Fibroblast of skin of back (primary cell): ENCODE measurements around the gene NSUN4.
A peak's percentile ranks its signal among the peaks of the same experiment; 100 is the strongest.
"Not testable (repeated sequence)": the region's sequence is repeated elsewhere in the genome, so short reads cannot be mapped to it uniquely, and the experiment has no call there.

Experiments
- DNase-seq: peaks from one replicate; pipeline ENCODE4 v3.0.0-alpha.2; 2013

Gene NSUN4

DNA sequence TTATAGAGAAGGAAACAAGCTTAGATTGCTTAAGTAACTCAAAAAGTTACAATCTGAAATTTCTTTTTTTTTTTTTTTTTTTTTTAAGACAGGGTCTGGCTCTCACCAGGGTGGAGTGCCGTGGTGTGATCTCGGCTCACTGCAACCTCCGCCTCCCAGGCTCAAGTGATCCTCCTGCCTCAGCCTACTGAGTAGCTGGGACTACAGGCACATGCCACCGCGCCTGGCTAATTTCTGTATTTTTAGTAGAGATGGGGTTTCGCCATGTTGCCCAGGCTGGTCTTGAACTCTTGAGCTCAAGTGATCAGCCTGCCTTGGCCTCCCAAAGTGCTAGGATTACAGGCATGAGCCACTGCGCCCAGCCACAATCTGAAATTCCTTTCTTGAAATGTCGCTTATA, 27.1 kb downstream of the NSUN4 start:
- DNase-seq = not testable (repeated sequence)

GRCh38 chr1:46368791-46369190, 28.2 kb downstream of the NSUN4 start:
- DNase-seq = no peak

- no peak for DNase-seq
Measured at GRCh38 chr1:46369542-46370213, 29.1 kb downstream of the NSUN4 start.

GRCh38 chr1:46370214-46370633, 29.6 kb downstream of the NSUN4 start:
- no peak for DNase-seq

- no peak for DNase-seq
Measured at GRCh38 chr1:46372431-46372830, 31.8 kb downstream of the NSUN4 start.

DNA sequence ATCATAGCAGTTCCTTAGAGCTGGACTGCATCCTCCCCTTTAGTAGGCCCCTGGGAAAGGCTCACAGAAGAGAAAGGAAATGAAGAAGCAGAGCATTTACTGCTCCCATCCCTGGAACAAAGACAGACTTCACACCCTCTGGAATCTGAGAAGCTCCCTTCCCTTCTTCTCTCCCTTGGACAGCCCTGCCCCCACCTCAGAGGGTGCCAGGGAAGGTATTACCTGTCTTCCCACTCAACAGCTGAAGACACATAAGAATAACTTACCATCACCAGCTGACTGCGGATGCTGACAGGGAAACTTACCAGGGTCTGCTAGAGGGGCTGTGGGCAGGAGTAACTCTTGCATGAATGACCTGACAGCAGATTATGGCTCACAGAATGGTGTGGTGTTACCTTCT, 39.4 kb downstream of the NSUN4 start:
- no peak for DNase-seq

GRCh38 chr1:46380508-46380907, 39.9 kb downstream of the NSUN4 start:
- no peak for DNase-seq

GRCh38 chr1:46393510-46393909, 52.9 kb downstream of the NSUN4 start:
- DNase-seq = no peak

DNA sequence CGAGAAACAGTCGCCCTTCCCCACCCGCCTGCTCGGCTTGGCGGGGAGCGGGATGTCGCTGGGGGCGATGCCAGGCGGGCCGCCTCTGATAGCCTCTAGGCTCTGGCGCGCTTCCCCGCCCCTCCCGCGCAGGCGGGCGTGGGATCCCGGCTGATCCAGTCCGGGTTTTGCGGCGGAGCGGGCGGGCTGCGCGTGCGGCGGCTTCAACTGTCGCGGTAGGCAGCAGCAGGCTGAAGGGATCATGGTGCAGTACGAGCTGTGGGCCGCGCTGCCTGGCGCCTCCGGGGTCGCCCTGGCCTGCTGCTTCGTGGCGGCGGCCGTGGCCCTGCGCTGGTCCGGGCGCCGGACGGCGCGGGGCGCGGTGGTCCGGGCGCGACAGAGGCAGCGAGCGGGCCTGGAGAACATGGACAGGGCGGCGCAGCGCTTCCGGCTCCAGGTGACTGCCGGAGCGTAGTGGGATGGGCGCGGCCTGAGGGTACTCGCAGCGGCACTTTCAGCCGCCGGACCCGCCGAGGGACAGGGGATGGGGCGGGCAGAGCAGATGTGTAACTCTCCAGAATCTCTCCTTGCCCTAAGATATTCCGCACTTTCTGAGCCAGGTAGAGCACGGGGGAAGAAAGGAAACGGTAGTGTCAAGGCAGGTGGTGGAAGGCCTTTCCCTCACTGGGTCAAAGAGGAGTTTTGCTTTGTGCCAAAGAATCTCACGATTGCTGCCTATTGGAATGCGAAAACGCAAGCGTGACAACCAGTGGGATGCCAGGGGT, 53.7 kb downstream of the NSUN4 start, which contains the start of gene FAAH:
FAAH (plus strand) TSS at position 210 of the 764 bp plus-strand sequence; CDS start at position 242, 32 bp downstream.
- DNase-seq = peak; percentile 58

DNA sequence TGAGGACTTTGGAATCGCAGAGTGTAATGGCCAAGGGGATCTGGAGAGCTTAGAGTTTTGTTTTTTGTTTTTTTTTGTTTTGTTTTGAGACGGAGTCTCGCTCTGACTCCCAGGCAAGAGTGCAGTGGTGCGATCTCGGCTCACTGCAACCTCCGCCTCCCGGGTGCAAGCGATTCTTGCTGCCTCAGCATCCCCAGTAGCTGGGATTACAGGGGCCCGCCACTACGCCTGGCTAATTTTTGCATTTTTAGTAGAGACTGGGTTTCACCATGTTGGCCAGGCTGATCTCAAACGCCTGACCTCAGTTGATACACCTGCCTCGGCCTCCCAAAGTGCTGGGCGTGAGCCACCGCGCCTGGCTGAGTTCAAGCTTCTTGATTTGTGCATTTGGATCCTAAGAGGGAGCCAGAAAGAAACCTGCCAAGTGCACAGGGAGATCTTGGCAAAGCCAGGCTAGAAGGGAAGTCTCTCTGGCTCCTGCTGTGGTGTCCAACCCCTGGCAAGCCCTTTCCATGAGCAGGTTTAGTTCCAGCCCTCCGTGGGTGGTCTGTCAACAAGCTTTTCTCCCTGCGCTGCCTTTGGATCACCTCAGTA, 54.4 kb downstream of the NSUN4 start:
- no peak for DNase-seq

DNA sequence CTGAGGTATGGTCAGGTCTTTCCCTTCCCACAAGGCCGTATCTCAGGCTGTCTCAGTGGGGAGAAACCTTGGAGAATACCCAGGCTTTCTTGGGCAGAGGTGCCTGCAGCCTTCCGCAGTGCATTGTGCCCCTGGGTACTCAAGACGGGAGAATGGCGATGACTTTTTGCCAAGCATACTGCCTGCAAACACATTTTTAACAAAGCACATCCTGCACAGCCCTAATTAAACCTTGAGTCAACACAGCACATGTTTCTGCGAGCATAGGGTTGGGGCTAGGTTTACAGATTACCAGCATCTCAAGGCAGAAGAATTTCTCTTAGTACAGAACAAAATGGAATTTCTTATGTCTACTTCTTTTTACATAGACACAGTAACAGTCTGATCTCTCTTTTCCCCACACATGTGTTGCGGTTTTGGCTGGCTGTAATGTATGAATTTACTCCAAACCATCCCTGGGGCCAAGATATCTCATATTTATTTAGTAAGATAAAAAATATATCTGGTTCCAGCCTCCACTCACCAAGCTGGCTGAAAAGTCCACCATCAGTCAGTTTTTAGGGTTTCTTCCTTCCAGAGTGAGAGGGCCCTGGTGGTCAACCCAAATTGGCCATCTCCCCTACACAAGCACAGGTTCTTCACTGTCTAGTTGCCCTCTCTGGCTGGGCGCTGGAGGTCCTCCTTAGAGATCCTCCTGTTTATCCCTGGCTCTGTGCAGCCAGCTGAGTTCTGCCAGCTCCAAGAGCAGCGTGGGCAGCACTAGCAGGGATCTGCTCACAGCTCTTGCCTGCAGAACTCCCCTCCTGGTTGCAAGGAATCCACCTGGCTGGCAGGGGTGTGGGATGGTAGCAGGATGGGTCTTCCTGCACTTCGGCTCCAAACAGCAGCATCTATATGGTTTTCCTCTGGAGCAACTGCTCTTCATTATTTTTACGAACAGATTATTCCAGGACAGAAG, 56.1 kb downstream of the NSUN4 start:
- no peak for DNase-seq

- no peak for DNase-seq
Measured at GRCh38 chr1:46399307-46399706, 58.7 kb downstream of the NSUN4 start.

DNA sequence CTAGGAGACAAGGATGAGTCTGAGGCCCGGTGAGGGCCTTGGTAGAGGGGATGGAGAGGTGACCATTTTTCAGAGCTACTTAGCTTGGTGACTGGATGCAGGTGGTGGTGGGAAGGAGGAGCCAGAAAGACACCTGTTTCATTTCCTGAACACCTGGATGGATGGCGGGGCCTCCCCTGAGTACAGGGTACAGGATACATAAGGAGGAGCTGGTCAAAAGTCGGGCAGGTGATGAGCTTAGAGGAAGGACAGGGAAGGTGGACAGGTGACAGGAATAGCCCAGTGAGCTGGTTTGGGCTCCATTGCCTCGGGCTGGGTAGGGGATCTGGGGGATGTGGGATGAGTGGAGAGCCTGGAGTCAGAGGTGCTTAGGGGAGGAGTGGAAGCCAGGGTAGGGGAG, 59.8 kb downstream of the NSUN4 start:
- no peak for DNase-seq

DNA sequence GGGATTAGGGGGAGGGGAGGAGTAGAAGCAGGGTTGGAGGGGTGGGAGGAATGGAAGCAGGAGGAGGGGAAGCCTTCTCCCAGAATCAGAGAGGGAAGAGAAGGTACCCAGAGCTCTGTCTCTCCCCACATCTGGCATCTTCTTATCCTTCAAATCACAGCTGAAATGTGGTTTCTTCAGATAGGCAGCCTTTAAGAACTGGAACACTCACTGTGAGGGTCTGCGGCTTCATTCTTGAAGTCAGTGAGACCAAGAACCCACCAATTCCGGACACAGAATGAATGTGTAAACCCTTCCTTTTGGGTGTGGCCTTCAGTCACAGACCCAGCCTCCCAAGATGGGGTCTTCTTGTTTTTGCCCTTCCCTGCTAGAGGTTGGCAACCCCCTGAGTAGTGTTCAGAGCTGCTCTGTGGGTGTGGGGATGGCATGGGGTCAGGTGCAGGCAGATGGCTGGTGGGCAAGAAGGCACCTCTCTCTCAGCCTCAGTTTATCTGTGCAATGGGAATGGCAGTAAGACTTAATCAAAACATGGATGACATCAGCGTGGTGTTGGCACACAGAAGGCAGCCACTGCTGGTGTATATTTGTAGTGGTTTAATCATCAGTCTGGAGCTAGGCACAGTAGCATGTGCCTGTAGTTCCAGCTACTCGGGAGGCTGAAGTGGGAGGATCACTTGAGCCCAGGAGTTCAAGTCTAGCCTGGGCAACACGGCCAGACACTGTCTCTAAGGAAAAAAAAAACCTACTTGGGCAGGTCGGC, 60.7 kb downstream of the NSUN4 start:
- DNase-seq = no peak

GRCh38 chr1:46401964-46402626, 61.5 kb downstream of the NSUN4 start:
- peak; percentile 77 for DNase-seq

DNA sequence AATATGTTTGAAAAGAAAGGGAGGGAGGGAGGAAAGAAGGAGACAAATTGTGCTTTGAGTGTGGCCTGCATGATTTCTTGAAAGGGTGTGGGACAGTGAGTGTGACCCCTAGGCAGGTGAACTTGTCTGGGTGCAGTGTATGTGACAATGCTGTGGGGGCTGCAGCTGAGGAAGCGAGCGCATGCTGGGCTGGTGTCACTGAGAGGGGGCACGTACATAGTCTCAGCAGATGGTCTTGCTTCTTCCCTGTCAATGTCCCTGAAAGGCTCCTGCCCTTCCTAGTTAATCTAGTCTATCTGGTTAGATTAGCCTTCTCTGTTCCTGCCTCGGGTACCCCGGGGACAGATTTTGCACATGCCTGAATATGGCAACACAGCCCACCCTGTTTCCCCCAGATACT, 63.3 kb downstream of the NSUN4 start:
- no peak for DNase-seq

DNA sequence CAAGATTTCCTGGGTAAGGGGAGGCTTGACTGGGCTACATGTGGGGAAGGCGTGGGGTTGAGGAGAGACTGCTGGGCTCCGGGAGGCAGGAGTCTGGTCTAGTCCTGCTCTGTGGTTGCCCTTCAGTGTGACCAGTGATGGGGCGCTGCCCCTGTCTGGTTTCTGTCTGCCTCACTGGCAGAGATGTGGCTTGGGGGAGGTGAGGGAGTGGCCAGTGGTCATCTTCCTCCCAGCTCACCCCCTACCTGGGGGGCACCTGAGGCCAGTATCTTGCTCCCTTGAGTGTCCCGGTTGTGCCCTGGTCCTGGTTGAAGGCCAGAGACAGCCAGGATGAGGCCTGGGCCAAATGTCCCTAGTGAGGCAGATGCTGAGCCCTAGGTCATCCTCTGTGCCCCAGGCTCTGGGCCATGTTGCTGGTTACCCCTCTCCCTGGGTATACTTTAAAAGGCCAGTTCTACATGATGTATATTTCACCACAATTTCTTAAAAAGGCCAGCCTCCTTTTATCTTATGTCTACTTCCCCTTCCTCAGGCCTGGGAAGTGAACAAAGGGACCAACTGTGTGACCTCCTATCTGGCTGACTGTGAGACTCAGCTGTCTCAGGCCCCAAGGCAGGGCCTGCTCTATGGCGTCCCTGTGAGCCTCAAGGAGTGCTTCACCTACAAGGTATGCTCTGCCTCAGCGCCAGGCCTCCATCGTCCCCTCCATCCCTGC, 64.0 kb downstream of the NSUN4 start:
- DNase-seq = no peak

- DNase-seq = no peak
Measured at GRCh38 chr1:46405197-46405555, 64.6 kb downstream of the NSUN4 start.

DNA sequence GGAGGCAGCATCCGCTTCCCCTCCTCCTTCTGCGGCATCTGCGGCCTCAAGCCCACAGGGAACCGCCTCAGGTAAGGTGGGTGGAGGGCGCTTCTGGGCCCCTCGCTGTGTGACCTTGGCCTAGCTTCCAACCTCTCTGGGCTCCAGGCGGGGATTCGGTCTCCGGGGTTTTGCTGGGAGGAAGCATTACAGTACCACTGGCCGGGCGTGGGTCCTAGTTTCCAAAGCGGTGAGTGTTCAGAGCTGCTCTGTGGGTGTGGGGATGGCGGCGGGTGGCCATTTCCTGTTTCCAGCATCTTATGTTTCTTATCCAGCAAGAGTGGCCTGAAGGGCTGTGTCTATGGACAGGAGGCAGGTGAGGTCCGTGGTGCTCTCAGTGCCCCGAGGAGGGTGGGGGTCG, 65.1 kb downstream of the NSUN4 start:
- no peak for DNase-seq

DNA sequence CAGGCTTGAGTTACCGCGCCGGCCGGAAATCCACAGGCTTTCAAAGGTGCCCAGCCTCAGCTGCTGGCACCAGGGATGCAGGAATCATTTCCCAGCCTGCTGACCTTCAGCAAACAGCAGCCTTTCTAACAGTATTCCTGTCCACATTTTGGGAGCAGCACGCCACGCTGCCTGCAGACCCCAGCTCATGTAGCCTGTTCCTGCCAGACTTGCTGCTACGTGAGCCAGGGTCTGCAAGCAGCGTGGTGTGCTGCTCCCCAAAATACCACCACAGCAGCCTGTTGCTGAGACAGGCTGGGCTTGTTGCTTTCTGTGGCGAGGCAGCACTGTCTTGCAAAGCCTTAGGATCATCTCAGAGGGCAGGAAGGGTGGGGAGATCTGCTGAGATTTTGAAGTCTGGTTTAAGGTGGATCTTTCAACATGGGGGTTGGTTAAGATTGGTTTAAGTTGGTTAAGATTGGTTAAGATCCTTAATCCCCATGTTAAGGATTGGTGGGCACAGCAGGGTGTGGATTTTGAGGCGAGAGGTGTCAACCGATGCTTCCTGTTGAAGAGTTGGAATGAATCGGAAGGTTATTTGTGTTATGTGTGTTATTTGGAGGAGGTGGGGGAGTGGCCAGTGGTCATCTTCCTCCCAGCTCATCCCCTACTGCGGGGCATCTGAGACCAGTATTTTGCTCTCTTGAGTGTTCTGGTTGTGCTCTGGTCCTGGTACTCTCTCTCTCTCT, 66.4 kb downstream of the NSUN4 start:
- DNase-seq = no peak
